ENCODE measurements around the gene SDF2L1. TPM values are rescaled to one million over a fixed set of nuclear protein-coding genes. Genes with fewer than 3 reads are reported as not detected.

Gene SDF2L1
- total RNA-seq, 3 donors from 2014 or later: 23.1 to 50.1 (median 26.6) TPM

DNA sequence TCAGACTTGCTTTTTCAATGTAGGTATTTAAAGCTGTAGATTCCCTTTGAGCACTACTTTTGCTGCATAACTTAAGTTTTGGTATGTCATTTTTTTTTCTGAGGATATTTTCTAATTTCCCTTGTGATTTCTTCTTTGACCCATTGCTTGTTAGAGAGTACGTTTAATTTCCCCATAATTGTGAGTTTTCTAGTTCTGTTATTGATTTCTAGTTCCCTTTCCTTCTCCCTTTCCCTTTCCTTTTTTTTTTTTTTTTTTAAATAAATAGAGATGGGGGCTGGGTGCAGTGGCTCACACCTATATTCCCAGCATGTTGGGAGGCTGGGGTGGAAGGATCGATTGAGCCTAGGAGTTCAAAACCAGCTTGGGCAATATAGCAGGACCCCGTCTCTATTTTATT, 43.8 kb upstream of the SDF2L1 start:
- H3K4me3 ChIP-seq: no peak overlapping the region
- no peaks in the 10 kb centered on the region for H3K36me3 ChIP-seq
- no peak for DNase-seq (ENCODE audit: low spot score in 2 of 2)
- no peaks in the 10 kb centered on the region for H3K27me3 ChIP-seq
- no peak for TF ChIP-seq POLR2A (IDR thresholded peaks at IDR 0.05)
- no peak for TF ChIP-seq POLR2AphosphoS5 (IDR thresholded peaks at IDR 0.05)
- TF ChIP-seq, protein P1, sequence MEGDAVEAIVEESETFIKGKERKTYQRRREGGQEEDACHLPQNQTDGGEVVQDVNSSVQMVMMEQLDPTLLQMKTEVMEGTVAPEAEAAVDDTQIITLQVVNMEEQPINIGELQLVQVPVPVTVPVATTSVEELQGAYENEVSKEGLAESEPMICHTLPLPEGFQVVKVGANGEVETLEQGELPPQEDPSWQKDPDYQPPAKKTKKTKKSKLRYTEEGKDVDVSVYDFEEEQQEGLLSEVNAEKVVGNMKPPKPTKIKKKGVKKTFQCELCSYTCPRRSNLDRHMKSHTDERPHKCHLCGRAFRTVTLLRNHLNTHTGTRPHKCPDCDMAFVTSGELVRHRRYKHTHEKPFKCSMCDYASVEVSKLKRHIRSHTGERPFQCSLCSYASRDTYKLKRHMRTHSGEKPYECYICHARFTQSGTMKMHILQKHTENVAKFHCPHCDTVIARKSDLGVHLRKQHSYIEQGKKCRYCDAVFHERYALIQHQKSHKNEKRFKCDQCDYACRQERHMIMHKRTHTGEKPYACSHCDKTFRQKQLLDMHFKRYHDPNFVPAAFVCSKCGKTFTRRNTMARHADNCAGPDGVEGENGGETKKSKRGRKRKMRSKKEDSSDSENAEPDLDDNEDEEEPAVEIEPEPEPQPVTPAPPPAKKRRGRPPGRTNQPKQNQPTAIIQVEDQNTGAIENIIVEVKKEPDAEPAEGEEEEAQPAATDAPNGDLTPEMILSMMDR (IDR thresholded peaks at IDR 0.05): no peak
- intact Hi-C loops (cut with DNase I; ENCODE audit: low total_unique reads): no loop called here
- no peaks in the 10 kb centered on the region for H3K9me3 ChIP-seq
- no peaks in the 10 kb centered on the region for H3K4me1 ChIP-seq
- H3K27ac ChIP-seq: no peak overlapping the region

DNA sequence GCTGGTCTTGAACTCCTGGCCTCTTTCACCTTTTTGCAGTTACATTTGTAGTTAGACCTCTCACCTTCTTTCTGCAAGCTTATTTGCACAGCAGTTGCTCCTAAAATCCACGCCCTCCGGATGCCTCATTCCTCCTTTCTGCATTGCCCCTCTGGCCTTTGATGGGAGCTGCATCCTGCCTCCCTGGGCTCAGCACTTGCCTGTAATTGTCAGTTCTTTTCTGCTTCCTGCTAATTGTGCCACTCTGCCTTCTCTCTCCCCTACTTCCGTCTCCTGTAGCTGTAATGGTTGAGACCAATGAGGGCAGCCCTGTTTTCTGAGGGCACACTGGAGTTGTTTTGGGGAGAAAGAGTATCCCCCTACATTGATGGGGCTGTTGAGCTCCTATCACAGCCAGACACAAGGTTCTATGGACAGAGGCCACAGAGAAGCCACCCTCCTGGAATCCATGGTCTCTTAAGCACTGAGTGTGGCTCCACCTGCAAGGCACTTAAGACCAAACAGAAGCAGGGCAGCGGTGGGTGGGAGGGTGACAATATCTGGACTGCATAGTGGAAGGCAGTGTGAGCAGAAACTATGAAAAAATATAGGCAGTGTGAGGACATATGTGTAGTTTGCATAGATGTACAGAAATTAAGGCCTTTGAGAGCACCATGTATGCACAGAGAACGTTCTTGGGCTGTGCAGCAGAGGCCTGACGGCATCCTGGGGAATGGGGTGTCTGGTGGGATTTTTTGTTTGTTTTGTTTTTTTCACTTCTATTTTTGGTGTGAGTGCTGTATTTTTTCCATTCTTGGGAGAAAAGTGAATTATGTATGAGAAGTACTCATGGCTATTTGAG, 42.8 kb upstream of the SDF2L1 start:
- no peaks in the 10 kb centered on the region for H3K27me3 ChIP-seq
- no peak overlapping the region for H3K27ac ChIP-seq
- TF ChIP-seq, protein P1 (IDR thresholded peaks at IDR 0.05): no peak
- TF ChIP-seq POLR2AphosphoS5 (IDR thresholded peaks at IDR 0.05) (no peak), POLR2A (IDR thresholded peaks at IDR 0.05) (no peak)
- no peak overlapping the region for H3K4me3 ChIP-seq
- H3K4me1 ChIP-seq: no peaks in the 10 kb centered on the region
- no peaks in the 10 kb centered on the region for H3K9me3 ChIP-seq
- no peaks in the 10 kb centered on the region for H3K36me3 ChIP-seq
- intact Hi-C loops (cut with DNase I; ENCODE audit: low total_unique reads): no loop called here
- no peak for DNase-seq (ENCODE audit: low spot score in 2 of 2)

DNA sequence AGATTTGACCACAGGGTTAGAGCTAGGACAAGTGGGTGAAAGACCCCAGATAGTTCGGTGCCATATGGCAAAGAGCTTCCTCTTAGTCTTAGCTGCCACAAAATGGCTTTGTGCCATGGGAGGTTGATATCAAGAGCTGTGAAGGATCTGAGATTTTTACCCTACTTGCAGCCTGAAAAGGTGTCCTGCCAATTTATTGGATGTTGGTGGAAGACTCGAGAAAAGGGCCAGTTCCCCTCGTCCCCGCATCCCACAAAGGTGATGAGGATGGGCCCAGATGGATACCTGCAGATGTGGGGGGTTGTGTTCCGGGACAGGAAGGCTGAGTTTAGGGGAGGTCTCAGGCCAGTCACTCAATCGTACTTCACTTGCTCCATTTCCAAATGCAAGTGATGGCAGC, 39.5 kb upstream of the SDF2L1 start:
- H3K27ac ChIP-seq: no peak overlapping the region
- no peaks in the 10 kb centered on the region for H3K36me3 ChIP-seq
- intact Hi-C loops (cut with DNase I; ENCODE audit: low total_unique reads): no loop called here
- H3K27me3 ChIP-seq: no peaks in the 10 kb centered on the region
- DNase-seq (ENCODE audit: low spot score in 2 of 2): no peak
- H3K9me3 ChIP-seq: no peaks in the 10 kb centered on the region
- H3K4me1 ChIP-seq: no peaks in the 10 kb centered on the region
- no peak overlapping the region for H3K4me3 ChIP-seq
- TF ChIP-seq POLR2A (IDR thresholded peaks at IDR 0.05) (no peak), POLR2AphosphoS5 (IDR thresholded peaks at IDR 0.05) (no peak)
- TF ChIP-seq, protein P1 (IDR thresholded peaks at IDR 0.05): no peak

DNA sequence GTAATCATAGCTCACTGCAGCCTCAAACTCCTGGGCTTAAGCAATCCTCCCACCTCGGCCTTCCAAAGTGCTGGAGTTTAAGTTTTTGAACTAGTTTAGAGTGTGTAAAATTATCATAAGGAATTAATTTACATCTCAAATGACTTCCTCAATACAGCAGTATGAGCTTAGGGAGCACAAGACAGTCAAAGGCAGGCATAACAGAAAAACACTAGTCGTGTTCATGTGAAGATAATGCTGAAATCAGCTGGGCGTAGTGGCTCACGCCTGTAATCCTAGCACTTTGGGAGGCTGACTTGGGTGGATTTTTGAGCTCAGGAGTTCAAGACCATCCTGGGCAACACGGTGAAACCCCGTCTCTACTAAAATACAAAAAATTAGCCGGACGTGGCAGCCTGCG, 38.1 kb upstream of the SDF2L1 start:
- H3K27me3 ChIP-seq: no peaks in the 10 kb centered on the region
- no peaks in the 10 kb centered on the region for H3K9me3 ChIP-seq
- no peak overlapping the region for H3K4me3 ChIP-seq
- no peak overlapping the region for H3K27ac ChIP-seq
- H3K4me1 ChIP-seq: no peaks in the 10 kb centered on the region
- no peaks in the 10 kb centered on the region for H3K36me3 ChIP-seq
- no peak for DNase-seq (ENCODE audit: low spot score in 2 of 2)
- TF ChIP-seq POLR2AphosphoS5 (IDR thresholded peaks at IDR 0.05): no peak
- no peak for TF ChIP-seq POLR2A (IDR thresholded peaks at IDR 0.05)
- TF ChIP-seq, protein P1 (IDR thresholded peaks at IDR 0.05): no peak
- intact Hi-C loops (cut with DNase I; ENCODE audit: low total_unique reads): no loop called here

DNA sequence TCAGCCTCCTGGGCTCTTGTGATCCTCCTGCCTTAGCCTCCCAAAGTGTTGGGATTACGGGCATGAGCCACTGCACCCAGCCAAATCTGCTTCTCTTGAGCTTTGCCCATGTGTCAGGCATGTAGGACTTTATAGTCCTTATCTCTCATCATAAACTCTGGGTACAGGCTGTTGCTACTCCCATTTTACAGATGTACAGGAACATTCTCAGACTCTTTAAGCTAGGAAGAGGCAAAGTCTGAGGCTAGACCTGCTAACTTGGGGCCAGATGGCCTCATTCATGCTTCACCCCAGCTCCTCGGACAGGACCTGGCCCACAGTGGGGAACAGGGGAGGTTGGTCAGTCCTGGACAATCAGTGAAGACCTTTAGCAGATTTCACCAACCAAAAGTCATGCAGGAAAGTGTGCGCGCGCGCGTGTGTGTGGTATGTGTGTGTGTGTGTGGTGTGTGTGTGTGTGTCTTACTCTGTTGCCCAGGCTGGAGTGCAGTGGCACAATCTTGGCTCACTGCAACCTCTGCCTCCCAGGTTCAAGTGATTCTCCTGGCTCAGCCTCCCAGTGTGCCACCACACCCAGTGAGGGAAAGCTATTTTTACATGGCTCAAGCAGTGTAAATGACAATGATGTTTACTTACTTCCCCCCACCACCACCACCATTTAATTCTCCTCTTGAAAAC, 36.1 kb upstream of the SDF2L1 start:
- TF ChIP-seq POLR2A (IDR thresholded peaks at IDR 0.05) (no peak), POLR2AphosphoS5 (IDR thresholded peaks at IDR 0.05) (no peak)
- TF ChIP-seq, protein P1 (IDR thresholded peaks at IDR 0.05): no peak
- Histone ChIP-seq H3K27me3 (no peaks in the 10 kb centered on the region), H3K9me3 (no peaks in the 10 kb centered on the region), H3K36me3 (no peaks in the 10 kb centered on the region), H3K27ac (no peak overlapping the region), H3K4me3 (no peak overlapping the region), H3K4me1 (no peaks in the 10 kb centered on the region)
- intact Hi-C loops (cut with DNase I; ENCODE audit: low total_unique reads): no loop called here
- no peak for DNase-seq (ENCODE audit: low spot score in 2 of 2)
